SK-N-SH treated with all-trans-retinoic acid at 6 μM for 48 hours (cell line): ENCODE data around the gene LMF1.

Experiments
- CSDC2 ChIP-seq: fragments of 250-450 bp; sonication (Bioruptor Pico); IDR thresholded peaks from 2 replicates; pipeline ENCODE4 v1.5.0; 2020; ENCODE audit warnings: mild to moderate bottlenecking, moderate library complexity
- RARB ChIP-seq: fragments of 250-450 bp; sonication (Bioruptor Pico); IDR thresholded peaks from 2 replicates; pipeline ENCODE4 v1.8.0; 2021; ENCODE audit warnings: mild to moderate bottlenecking, moderate library complexity
- ZC3H10 ChIP-seq: fragments of 250-450 bp; sonication (Bioruptor Pico); IDR thresholded peaks from 2 replicates; pipeline ENCODE4 v1.5.1; 2021; ENCODE audit warnings: mild to moderate bottlenecking, moderate library complexity
- ZFP3 ChIP-seq: fragments of 250-450 bp; sonication (Bioruptor Pico); IDR thresholded peaks from 2 replicates; pipeline ENCODE4 v1.5.0; 2020; ENCODE audit warnings: mild to moderate bottlenecking, moderate library complexity
- ZFP30 ChIP-seq: fragments of 450-650 bp; formaldehyde crosslinking; IDR thresholded peaks from 2 replicates; pipeline ENCODE4 v1.5.0; 2022; ENCODE audit warnings: mild to moderate bottlenecking, moderate library complexity
- ZNF565 ChIP-seq: fragments of 450-650 bp; formaldehyde crosslinking; conservative IDR thresholded peaks from 2 replicates; pipeline ENCODE4 v1.5.0; 2020; ENCODE audit warnings: low read depth, mild to moderate bottlenecking, moderate library complexity
- TF ChIP-seq, protein P1 (sequence below): fragments of 250-450 bp; sonication (Bioruptor Pico); IDR thresholded peaks from 2 replicates; pipeline ENCODE4 v1.8.0; 2021; ENCODE audit warnings: low read depth, mild to moderate bottlenecking, moderate library complexity, borderline replicate concordance
- TF ChIP-seq, protein P2 (sequence below): fragments of 250-450 bp; sonication (Bioruptor Pico); IDR thresholded peaks from 2 replicates; pipeline ENCODE4 v1.8.0; 2020; ENCODE audit warnings: mild to moderate bottlenecking, moderate library complexity, borderline replicate concordance

DNA sequence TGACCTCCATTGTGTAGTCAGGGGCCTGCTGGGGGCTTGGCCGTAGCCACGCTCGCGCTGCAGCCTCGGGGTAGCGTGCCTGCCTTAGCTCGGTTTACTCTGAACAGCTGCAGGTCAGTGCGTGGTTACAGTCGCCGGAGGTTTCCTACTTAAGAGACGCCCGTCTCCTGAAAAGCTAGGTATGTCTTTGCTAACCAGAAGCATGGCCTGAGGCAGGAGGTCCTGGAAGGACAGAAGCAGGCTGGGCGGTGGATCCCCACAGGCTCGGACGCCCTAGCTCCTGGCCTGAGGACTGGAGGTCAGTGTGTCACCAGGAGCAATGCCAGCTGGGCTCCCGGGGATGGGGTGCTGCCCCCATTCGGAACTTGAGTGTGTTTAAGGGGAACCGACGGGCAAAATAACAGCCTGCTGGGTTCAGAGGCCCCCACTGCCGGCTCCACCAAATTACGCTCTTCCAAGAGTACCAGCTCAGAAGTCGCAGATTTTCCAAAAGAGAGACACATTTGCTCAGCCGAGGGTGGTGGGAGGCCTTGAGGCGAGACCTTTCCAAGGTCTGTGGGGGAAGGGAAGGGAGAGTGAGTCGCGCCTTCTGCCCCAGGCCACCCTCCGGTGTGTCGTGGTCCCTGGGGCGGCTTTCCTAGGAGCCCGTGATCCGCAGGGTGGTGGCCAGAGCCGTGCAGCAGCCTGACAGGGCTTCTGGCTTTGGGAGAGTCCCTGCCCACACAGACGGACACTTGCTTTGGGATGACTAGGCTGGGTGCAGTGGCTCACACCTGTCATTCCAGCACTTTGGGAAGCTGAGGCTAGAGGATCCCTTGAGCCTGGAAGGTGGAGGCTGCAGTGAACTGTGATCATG is 166.4 kb downstream of the LMF1 start:
- TF ChIP-seq CSDC2, result no peak
- no peak for TF ChIP-seq ZFP3
- TF ChIP-seq, protein P1, sequence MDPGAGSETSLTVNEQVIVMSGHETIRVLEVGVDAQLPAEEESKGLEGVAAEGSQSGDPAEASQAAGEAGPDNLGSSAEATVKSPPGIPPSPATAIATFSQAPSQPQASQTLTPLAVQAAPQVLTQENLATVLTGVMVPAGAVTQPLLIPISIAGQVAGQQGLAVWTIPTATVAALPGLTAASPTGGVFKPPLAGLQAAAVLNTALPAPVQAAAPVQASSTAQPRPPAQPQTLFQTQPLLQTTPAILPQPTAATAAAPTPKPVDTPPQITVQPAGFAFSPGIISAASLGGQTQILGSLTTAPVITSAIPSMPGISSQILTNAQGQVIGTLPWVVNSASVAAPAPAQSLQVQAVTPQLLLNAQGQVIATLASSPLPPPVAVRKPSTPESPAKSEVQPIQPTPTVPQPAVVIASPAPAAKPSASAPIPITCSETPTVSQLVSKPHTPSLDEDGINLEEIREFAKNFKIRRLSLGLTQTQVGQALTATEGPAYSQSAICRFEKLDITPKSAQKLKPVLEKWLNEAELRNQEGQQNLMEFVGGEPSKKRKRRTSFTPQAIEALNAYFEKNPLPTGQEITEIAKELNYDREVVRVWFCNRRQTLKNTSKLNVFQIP, result no peak
- no peak for TF ChIP-seq RARB (CRISPR knock-in tag)
- no peak for TF ChIP-seq ZC3H10 (CRISPR knock-in tag)
- TF ChIP-seq, protein P2, sequence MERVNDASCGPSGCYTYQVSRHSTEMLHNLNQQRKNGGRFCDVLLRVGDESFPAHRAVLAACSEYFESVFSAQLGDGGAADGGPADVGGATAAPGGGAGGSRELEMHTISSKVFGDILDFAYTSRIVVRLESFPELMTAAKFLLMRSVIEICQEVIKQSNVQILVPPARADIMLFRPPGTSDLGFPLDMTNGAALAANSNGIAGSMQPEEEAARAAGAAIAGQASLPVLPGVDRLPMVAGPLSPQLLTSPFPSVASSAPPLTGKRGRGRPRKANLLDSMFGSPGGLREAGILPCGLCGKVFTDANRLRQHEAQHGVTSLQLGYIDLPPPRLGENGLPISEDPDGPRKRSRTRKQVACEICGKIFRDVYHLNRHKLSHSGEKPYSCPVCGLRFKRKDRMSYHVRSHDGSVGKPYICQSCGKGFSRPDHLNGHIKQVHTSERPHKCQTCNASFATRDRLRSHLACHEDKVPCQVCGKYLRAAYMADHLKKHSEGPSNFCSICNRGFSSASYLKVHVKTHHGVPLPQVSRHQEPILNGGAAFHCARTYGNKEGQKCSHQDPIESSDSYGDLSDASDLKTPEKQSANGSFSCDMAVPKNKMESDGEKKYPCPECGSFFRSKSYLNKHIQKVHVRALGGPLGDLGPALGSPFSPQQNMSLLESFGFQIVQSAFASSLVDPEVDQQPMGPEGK (CRISPR knock-in tag), result no peak
- TF ChIP-seq ZFP30, result no peak
- TF ChIP-seq ZNF565 (CRISPR knock-in tag), result no peak
